Motor neuron (in vitro differentiated cells): ENCODE data around the gene SNAPC4. TPM values are rescaled to one million over a fixed set of nuclear protein-coding genes. Genes with fewer than 3 reads are reported as not detected.

Source experiments
- ATAC-seq, 8 experiments: fragments of 200-7000 bp; cut with Tn5 transposase; replicated peaks in 6 of 8; 2 replicates each; pipeline ENCODE4 v1.8.0; 2021; ENCODE audit warnings: mild to moderate bottlenecking in 8 of 8, moderate library complexity in 8 of 8
- H3K27ac ChIP-seq, 2 donors: fragments of 250-450 bp; sonication (Bioruptor Pico); 2 replicates each; pipeline ENCODE4 v1.9.0; 2021; ENCODE audit warnings: antibody characterized with exemption in 2 of 2, mild to moderate bottlenecking in 2 of 2, moderate library complexity in 1 of 2
- H3K4me1 ChIP-seq, 2 donors: fragments of 250-450 bp; sonication (Bioruptor Pico); replicated peaks in 1 of 2; 2 replicates each; pipeline ENCODE4 v1.6.1; 2021; ENCODE audit warnings: antibody characterized with exemption in 2 of 2, mild to moderate bottlenecking in 2 of 2, moderate library complexity in 1 of 2
- H3K4me3 ChIP-seq, 5 donors: fragments of 250-450 bp; sonication (Bioruptor Pico); 2 replicates each; pipeline ENCODE4 v1.9.0; 2021; ENCODE audit warnings: antibody characterized with exemption in 5 of 5, mild to moderate bottlenecking in 5 of 5, moderate library complexity in 4 of 5
- WGBS, 10 experiments: fragments of 450-650 bp; shearing (Covaris generic); methylation state at CpG; one replicate each; pipeline ENCODE4 v1.0.0; 2022; 5-methylcytosine and 5-hydroxymethylcytosine counted together
- in situ Hi-C, 9 experiments: fragments of 400-800 bp; cut with MboI; loops; one replicate each; pipeline ENCODE4 v1.15.0; 2021; ENCODE audit warnings: low sequenced_read_pairs in 9 of 9, low pct_unique_long_range_greater_than_20kb in 2 of 9; ENCODE audit not compliant: unreplicated experiment in 9 of 9
- total RNA-seq, 8 experiments: library from RNA; unstranded; fragments of 300-600 nt; gene quantifications; 2 replicates each; pipeline versions ENCODE4 v1.2.3 to v1.2.4, GENCODE V29; 2022

The SNAPC4 gene
- total RNA-seq, 8 experiments from 2014 or later, result 4.0 to 14.1 (median 7.3) TPM

GRCh38 chr9:136392538-136393449 lies 7.2 kb downstream of the SNAPC4 start:
- Histone ChIP-seq H3K4me3 (no peak overlapping the region), H3K27ac (no peak overlapping the region), H3K4me1 (no peaks in the 10 kb centered on the region)
- ATAC-seq, result peak in 3 of 8 experiments; percentile 6 to 70 (median 62)
- 68 to 100% (median 95%) methylated on average over 3 to 8 of the region's 21 CpGs; no CpG with 5 or more reads in 7 of the 10 experiments for WGBS, 10 experiments
- in situ Hi-C loops, result no loop called here

- 84 to 98% (median 94%) methylated on average over 4 to 13 of the region's 28 CpGs; no CpG with 5 or more reads in 4 of the 10 experiments for WGBS, 10 experiments
- ATAC-seq, result no peak
- in situ Hi-C loops, result no loop called here
- no peaks in the 10 kb centered on the region for H3K4me1 ChIP-seq
- no peak overlapping the region for H3K4me3 ChIP-seq
- no peak overlapping the region for H3K27ac ChIP-seq
Measured at GRCh38 chr9:136391737-136392537, 8.0 kb downstream of the SNAPC4 start.

- 85 to 100% (median 91%) methylated on average over 2 to 8 of the region's 14 CpGs; no CpG with 5 or more reads in 6 of the 10 experiments for WGBS, 10 experiments
- H3K4me3 ChIP-seq, result no peak overlapping the region
- no peak overlapping the region for H3K27ac ChIP-seq
- in situ Hi-C loops, result no loop called here
- H3K4me1 ChIP-seq, result no peaks in the 10 kb centered on the region
- ATAC-seq, result peak in 2 of 8 experiments; percentile 4 to 20
Measured at GRCh38 chr9:136389396-136389795, 10.6 kb downstream of the SNAPC4 start.

- no peak overlapping the region for H3K27ac ChIP-seq
- in situ Hi-C loops, result no loop called here
- ATAC-seq, result no peak
- WGBS, 10 experiments, result 90 to 100% (median 97%) methylated on average over 1 to 7 of the region's 19 CpGs; no CpG with 5 or more reads in 7 of the 10 experiments
- H3K4me3 ChIP-seq, result no peak overlapping the region
- H3K4me1 ChIP-seq, result no peaks in the 10 kb centered on the region
Measured at GRCh38 chr9:136387217-136387616, 12.8 kb downstream of the SNAPC4 start.

GRCh38 chr9:136386018-136386417 lies 14.0 kb downstream of the SNAPC4 start:
- no peak overlapping the region for H3K4me3 ChIP-seq
- no peak for ATAC-seq
- no peaks in the 10 kb centered on the region for H3K4me1 ChIP-seq
- 74 to 100% (median 86%) methylated on average over 1 to 13 of the region's 13 CpGs for WGBS, 10 experiments
- in situ Hi-C loops, result no loop called here
- H3K27ac ChIP-seq, result no peak overlapping the region

- H3K4me3 ChIP-seq, result no peak overlapping the region
- no peak for ATAC-seq
- in situ Hi-C loops, result no loop called here
- H3K27ac ChIP-seq, result no peak overlapping the region
- H3K4me1 ChIP-seq, result no peaks in the 10 kb centered on the region
- WGBS, 10 experiments, result 94 to 100% (median 97%) methylated on average over 1 to 10 of the region's 11 CpGs; no CpG with 5 or more reads in 3 of the 10 experiments
Measured at GRCh38 chr9:136385015-136385414, 15.0 kb downstream of the SNAPC4 start.

- no peak overlapping the region for H3K4me3 ChIP-seq
- no peaks in the 10 kb centered on the region for H3K4me1 ChIP-seq
- ATAC-seq, result no peak
- H3K27ac ChIP-seq, result no peak overlapping the region
- 90 to 100% (median 100%) methylated on average over 2 to 3 of the region's 20 CpGs; no CpG with 5 or more reads in 7 of the 10 experiments for WGBS, 10 experiments
- in situ Hi-C loops, result no loop called here
Measured at GRCh38 chr9:136383436-136383835, 16.5 kb downstream of the SNAPC4 start.

GRCh38 chr9:136381966-136382513 lies 17.9 kb downstream of the SNAPC4 start:
- 89% methylated on average over 3 of the region's 25 CpGs; no CpG with 5 or more reads in 9 of the 10 experiments for WGBS, 10 experiments
- peak in 3 of 8 experiments; percentile 2 to 5 (median 4) for ATAC-seq
- Histone ChIP-seq H3K4me1 (no peaks in the 10 kb centered on the region), H3K27ac (no peak overlapping the region), H3K4me3 (no peak overlapping the region)
- in situ Hi-C loops, result no loop called here

GRCh38 chr9:136381311-136381710 lies 18.7 kb downstream of the SNAPC4 start:
- in situ Hi-C loops, result no loop called here
- no peak overlapping the region for H3K27ac ChIP-seq
- ATAC-seq, result peak in 2 of 8 experiments; percentile 13 to 68
- 70 to 100% (median 90%) methylated on average over 1 to 2 of the region's 9 CpGs; no CpG with 5 or more reads in 7 of the 10 experiments for WGBS, 10 experiments
- H3K4me3 ChIP-seq, result no peak overlapping the region
- H3K4me1 ChIP-seq, result no peaks in the 10 kb centered on the region

- ATAC-seq, result no peak
- Histone ChIP-seq H3K4me3 (no peak overlapping the region), H3K27ac (no peak overlapping the region), H3K4me1 (no peaks in the 10 kb centered on the region)
- in situ Hi-C loops, result no loop called here
- no CpG with 5 or more reads among the region's 17 CpGs for WGBS, 10 experiments
Measured at GRCh38 chr9:136380381-136380780, 19.6 kb downstream of the SNAPC4 start.

GRCh38 chr9:136379891-136380290 lies 20.1 kb downstream of the SNAPC4 start:
- in situ Hi-C loops, result no loop called here
- no peak for ATAC-seq
- no peak overlapping the region for H3K27ac ChIP-seq
- no peak overlapping the region for H3K4me3 ChIP-seq
- 80 to 100% (median 86%) methylated on average over 1 to 3 of the region's 11 CpGs; no CpG with 5 or more reads in 7 of the 10 experiments for WGBS, 10 experiments
- no peaks in the 10 kb centered on the region for H3K4me1 ChIP-seq

GRCh38 chr9:136379401-136379800 lies 20.6 kb downstream of the SNAPC4 start:
- in situ Hi-C loops, result no loop called here
- Histone ChIP-seq H3K4me3 (no peak overlapping the region), H3K4me1 (no peaks in the 10 kb centered on the region), H3K27ac (no peak overlapping the region)
- 81 to 100% (median 92%) methylated on average over 1 to 2 of the region's 11 CpGs; no CpG with 5 or more reads in 6 of the 10 experiments for WGBS, 10 experiments
- ATAC-seq, result no peak

GRCh38 chr9:136379003-136379287 lies 21.0 kb downstream of the SNAPC4 start:
- in situ Hi-C loops, result no loop called here
- no peak overlapping the region for H3K4me3 ChIP-seq
- 76% methylated on average over 3 of the region's 18 CpGs; no CpG with 5 or more reads in 9 of the 10 experiments for WGBS, 10 experiments
- no peak overlapping the region for H3K27ac ChIP-seq
- H3K4me1 ChIP-seq, result peaks cover 1 to 3% of the 10 kb centered on the region in 2 donors
- peak in 1 of 8 experiments; percentile 2 for ATAC-seq
